Right lobe of liver (tissue), 6 donors: Measurements from ENCODE around the gene KIAA1191. TPM values are rescaled to one million over a fixed set of nuclear protein-coding genes. Genes with fewer than 3 reads are reported as not detected.

Experiments used
- ATAC-seq, 4 donors: fragments of 200-7000 bp; cut with Tn5 transposase; one replicate each; pipeline ENCODE4 v1.9.1; 2020; ENCODE audit warnings: mild to moderate bottlenecking in 4 of 4, moderate library complexity in 4 of 4
- DNase-seq, 3 donors: peaks; one replicate each; pipeline ENCODE4 v3.0.0-alpha.2; 2020
- H3K27ac ChIP-seq, 3 donors: fragments of 200-600 bp; one replicate each; pipeline ENCODE4 v1.8.0; 2022
- H3K27me3 ChIP-seq, 2 donors: fragments of 200-600 bp; one replicate each; pipeline ENCODE4 v1.8.0; 2022
- H3K36me3 ChIP-seq, 4 donors: fragments of 200-600 bp; sonication (generic) in 1 of 4; one replicate each; pipeline versions ENCODE4 v1.5.1 to v1.8.0; 2017 to 2022; ENCODE audit warnings: control low read depth in 1 of 4
- H3K4me1 ChIP-seq, 4 donors: fragments of 200-600 bp; sonication (generic) in 1 of 4; one replicate each; pipeline versions ENCODE4 v1.5.1 to v1.8.0; 2017 to 2022; ENCODE audit warnings: control low read depth in 1 of 4
- H3K4me3 ChIP-seq, 3 donors: fragments of 200-600 bp; one replicate each; pipeline ENCODE4 v1.8.0; 2022
- H3K9me3 ChIP-seq, 4 donors: fragments of 200-600 bp; sonication (generic) in 1 of 4; one replicate each; pipeline versions ENCODE4 v1.5.1 to v1.8.0; 2017 to 2022; ENCODE audit warnings: control low read depth in 1 of 4
- POLR2A ChIP-seq: fragments of 450-650 bp; IDR thresholded peaks from one replicate; pipeline ENCODE4 v1.6.1; 2017; ENCODE audit warnings: antibody characterized with exemption, mild to moderate bottlenecking
- WGBS: methylation state at CpG from one replicate; pipeline ENCODE4 v1.1.6; 2018; ENCODE audit warnings: low coverage, low lambda C conversion rate; ENCODE audit not compliant: insufficient coverage; ENCODE audit errors: missing lambda C conversion rate; 5-methylcytosine and 5-hydroxymethylcytosine counted together
- intact Hi-C, 2 donors: fragments of 100-400 bp; cut with DNase I; formaldehyde crosslinking; loops; one replicate each; pipeline versions ENCODE4 v1.11.2 to v1.14.1; 2022
- total RNA-seq, 6 experiments: library from RNA; depleted of rRNA in 2 of 6; stranded (reverse); fragments of >200 nt in 2 of 6; fragmentation: NEBNext Ultra II Directional in 3 of 6; extraction: Animal tissue kit (Norgen Biotek cat#: 25700) in 3 of 6; gene quantifications; one replicate each; pipeline versions ENCODE4 v1.1.0 to v1.2.4, GENCODE V29; 2016 to 2023
- TF ChIP-seq, protein P1 (sequence below), 4 donors: fragments of 200-600 bp in 3 of 4; fragments of 450-650 bp in 1 of 4; IDR thresholded peaks; one replicate each; pipeline versions ENCODE4 v1.5.1 to v1.8.0; 2016 to 2022; ENCODE audit warnings: antibody characterized with exemption in 4 of 4, mild to moderate bottlenecking in 2 of 4
- donor health status: DM: no; HTN: yes; CAD: no.
- donor health status: DM: no; HTN: no; CAD: no.
- donor health status: DM: no; HTN: no; CAD: no.
- donor health status: DM: no; HTN: yes; CAD: no.
- donor health status: DM: no; HTN: yes; CAD: no.

KIAA1191 gene
- total RNA-seq, 6 experiments from 2014 or later, result 49.7 to 65.0 (median 57.6) TPM

DNA sequence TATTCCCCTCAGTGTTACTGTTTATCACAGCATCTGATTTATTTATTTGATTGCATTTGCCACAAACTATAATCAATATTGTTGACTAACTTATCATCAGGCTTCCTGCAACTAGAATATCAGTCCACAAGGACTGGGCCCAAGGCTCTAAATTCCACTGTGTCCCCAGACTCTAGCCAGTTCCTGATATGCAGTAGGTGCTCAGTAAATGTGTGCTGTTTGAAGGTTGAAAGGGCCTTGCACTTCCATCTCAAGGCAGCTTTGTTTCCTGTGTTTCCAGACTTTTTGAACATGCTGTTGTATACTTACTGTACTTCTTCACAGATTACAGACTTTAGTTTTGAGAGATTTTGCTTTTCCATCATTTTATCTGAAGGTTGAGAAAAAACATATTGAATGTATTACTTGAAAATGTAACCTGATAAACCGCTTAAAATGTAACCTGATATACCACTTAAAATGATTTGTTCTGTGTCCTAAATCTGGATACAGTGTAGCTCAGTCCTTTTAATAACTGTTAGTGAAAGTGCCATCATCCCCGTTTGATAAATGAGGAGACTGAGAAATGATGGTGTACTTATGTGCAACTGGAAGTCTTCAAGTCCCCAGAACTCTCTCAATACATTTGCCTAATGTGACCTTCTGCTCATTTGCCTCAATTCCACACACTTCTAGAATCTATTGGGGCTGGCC lies 18.7 kb downstream of the KIAA1191 start:
- no peaks in the 10 kb centered on the region for H3K27me3 ChIP-seq
- H3K27ac ChIP-seq, result peak overlapping the region in 2 of 3 donors; percentile 16 to 86
- H3K4me3 ChIP-seq, result no peak overlapping the region
- intact Hi-C loops, result no loop called here
- ATAC-seq, result no peak
- peaks cover 0 to 47% (median 15%) of the 10 kb centered on the region in 4 donors for H3K4me1 ChIP-seq
- TF ChIP-seq POLR2A, result no peak
- TF ChIP-seq, protein P1, sequence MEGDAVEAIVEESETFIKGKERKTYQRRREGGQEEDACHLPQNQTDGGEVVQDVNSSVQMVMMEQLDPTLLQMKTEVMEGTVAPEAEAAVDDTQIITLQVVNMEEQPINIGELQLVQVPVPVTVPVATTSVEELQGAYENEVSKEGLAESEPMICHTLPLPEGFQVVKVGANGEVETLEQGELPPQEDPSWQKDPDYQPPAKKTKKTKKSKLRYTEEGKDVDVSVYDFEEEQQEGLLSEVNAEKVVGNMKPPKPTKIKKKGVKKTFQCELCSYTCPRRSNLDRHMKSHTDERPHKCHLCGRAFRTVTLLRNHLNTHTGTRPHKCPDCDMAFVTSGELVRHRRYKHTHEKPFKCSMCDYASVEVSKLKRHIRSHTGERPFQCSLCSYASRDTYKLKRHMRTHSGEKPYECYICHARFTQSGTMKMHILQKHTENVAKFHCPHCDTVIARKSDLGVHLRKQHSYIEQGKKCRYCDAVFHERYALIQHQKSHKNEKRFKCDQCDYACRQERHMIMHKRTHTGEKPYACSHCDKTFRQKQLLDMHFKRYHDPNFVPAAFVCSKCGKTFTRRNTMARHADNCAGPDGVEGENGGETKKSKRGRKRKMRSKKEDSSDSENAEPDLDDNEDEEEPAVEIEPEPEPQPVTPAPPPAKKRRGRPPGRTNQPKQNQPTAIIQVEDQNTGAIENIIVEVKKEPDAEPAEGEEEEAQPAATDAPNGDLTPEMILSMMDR (IDR thresholded peaks at IDR 0.05), result no peak
- no peaks in the 10 kb centered on the region for H3K9me3 ChIP-seq
- WGBS, result 64% methylated on average over 2 of the region's 2 CpGs
- H3K36me3 ChIP-seq, result peaks cover 0 to 35% (median 17%) of the 10 kb centered on the region in 4 donors
- DNase-seq, result no peak

DNA sequence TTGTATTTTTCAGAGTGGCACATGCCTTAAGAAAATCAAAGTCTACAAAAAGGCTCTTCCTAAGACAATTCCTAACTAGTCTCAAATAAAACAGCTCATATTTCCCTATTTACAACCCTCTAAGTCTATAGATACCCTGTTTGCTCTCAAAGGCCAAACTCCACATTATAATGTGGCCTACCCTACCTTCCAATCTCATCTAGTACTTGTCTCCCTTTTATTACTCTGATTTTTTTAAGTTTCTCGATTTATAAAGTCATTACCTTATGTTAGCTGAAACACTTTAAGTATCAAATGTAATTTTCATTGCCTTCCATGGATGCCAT lies 19.4 kb downstream of the KIAA1191 start:
- H3K4me3 ChIP-seq, result no peak overlapping the region
- intact Hi-C loops, result no loop called here
- H3K27ac ChIP-seq, result peak overlapping the region in 2 of 3 donors; percentile 86 to 93
- TF ChIP-seq, protein P1 (IDR thresholded peaks at IDR 0.05), result no peak
- H3K4me1 ChIP-seq, result peaks cover 0 to 53% (median 18%) of the 10 kb centered on the region in 4 donors
- DNase-seq (no peak), ATAC-seq (no peak)
- 100% methylated on average over 1 of the region's 1 CpG for WGBS
- H3K36me3 ChIP-seq, result peaks cover 0 to 34% (median 11%) of the 10 kb centered on the region in 4 donors
- H3K27me3 ChIP-seq, result no peaks in the 10 kb centered on the region
- no peaks in the 10 kb centered on the region for H3K9me3 ChIP-seq

DNA sequence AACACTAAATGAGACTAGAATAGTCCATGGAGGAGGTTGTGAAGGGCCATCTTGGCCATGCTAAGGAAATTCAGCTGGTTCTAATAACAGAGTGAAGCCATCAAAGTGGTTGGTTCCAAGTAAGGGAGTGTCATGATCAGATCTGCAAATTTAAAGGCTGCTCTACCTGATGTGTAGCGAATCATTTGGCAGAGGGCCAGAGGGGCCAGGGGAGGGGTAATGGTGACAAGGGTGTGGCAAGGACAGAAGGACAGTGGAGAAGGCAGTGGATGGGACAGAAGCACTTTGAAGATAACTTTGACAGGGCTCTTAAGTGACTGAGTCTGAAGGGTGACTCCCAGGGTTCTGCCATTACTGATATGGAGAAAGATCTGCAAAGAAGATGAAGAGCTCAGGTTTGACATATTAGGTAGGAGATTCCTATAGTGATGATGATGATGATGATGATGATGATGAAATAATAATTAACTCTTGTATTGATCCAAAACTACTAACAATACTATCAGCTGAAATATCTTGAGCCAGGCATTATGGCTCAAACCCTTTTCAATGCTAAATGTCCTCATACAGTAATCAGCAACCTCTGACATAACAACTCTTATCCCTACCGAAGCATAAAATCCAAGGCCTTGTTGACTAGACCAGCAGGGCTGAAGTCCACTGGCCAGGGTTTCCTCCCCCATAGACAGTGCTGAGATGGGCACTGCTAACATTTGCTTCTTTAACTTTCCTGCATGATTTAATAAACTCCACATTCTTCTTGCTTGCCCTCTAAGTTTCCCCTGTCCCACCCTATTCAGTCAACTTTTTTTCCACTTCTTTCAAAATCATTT lies 20.0 kb downstream of the KIAA1191 start:
- peak overlapping the region in 2 of 3 donors; percentile 86 to 93 for H3K27ac ChIP-seq
- TF ChIP-seq, protein P1 (IDR thresholded peaks at IDR 0.05), result no peak
- no peak for TF ChIP-seq POLR2A
- WGBS, result 38% methylated on average over 2 of the region's 2 CpGs
- peak; percentile 49 to 68 (median 60) for ATAC-seq
- H3K4me1 ChIP-seq, result peaks cover 0 to 53% (median 18%) of the 10 kb centered on the region in 4 donors
- H3K27me3 ChIP-seq, result no peaks in the 10 kb centered on the region
- H3K4me3 ChIP-seq, result no peak overlapping the region
- intact Hi-C loops, result no loop called here
- DNase-seq, result peak in 1 of 3 donors; percentile 60
- no peaks in the 10 kb centered on the region for H3K9me3 ChIP-seq
- peaks cover 0 to 28% (median 9%) of the 10 kb centered on the region in 4 donors for H3K36me3 ChIP-seq

DNA sequence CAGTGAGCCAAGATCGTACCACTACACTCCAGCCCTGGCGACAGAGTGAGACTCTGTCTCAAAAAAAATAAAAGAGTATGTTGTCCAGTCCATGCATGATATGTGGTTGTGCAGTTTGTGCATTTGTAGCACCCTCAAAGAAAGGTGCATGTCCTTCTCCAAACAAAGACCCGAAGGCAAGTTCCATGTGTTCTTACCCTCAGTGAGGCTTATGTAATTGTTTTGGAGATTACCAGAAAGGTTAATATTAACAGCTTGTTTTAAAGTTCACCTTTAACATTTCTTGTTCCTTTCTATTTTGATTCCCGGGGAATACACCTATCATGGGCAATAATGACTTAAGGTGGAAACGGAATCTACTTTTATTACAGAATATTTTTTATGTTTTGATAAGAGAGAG lies 22.3 kb downstream of the KIAA1191 start:
- Histone ChIP-seq H3K4me3 (no peak overlapping the region), H3K4me1 (peaks cover 0 to 53% (median 18%) of the 10 kb centered on the region in 4 donors), H3K27ac (peak overlapping the region; percentile 32 to 93 (median 86)), H3K36me3 (peaks cover 0 to 7% (median 2%) of the 10 kb centered on the region in 4 donors), H3K27me3 (no peaks in the 10 kb centered on the region), H3K9me3 (no peaks in the 10 kb centered on the region)
- intact Hi-C loops, result no loop called here
- no peak for DNase-seq
- ATAC-seq, result peak; percentile 67 to 84 (median 75)
- 30% methylated on average over 4 of the region's 5 CpGs for WGBS
- TF ChIP-seq POLR2A, result no peak
- TF ChIP-seq, protein P1 (IDR thresholded peaks at IDR 0.05), result no peak
